Measurements from ENCODE around the gene BCDIN3D.

BCDIN3D gene

DNA sequence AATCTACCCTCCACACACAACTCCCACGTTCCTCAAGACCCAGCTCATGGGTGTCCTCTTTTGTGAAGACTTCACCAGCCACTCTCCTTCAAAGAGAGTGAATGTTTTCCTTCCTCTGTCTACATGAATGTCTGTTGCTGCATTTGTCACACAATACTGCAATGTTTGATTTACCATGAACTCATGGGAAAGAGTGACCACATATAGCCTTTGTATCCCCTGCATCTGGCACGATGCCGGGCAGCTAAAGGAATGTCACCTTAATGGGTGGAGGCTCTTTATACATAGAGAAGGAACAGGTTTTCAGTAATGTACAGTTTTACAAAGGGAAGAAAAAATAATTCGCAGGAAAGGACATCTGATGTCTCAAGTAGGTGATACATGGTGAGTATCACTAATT lies 12.1 kb upstream of the BCDIN3D start:
- DNase-seq = no peak

DNA sequence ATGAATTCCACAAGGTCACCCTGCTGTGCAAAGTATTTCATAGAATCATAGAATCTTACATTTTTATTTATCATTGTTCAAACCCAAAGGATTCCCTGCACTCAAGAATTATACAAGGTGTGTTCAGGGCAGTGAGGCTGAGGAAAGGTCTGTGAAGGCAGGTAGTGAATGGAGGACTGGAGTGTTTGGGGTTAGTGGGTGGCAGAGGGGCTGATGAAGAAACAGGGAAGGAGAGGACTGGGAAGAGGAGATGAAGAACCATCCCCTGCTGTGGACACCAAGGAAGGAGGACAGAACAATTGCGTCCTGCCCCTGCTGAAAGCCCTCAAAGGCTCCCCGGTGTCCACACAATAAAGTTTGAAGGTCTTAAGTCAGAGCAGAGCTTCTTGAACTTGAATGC lies 10.8 kb upstream of the BCDIN3D start:
- no peak for DNase-seq

DNA sequence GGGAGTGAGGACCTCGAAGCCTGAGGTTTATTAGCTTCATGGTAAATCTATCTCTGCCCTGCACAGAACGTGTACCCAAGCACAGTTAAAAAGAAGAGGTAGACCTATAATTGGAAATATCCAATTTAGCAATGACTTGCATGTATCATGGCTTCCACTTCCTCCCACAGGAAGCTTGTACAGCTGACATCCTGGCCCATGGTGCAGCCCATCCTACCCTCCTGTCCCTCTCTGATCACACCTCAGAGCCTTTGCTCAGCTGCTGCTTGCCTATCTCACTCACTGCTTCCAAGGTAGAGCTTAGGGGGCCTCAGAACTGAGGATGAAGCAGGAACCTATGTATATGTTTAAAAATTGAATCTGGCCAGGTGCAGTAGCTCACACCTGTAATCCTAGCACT lies 4.3 kb upstream of the BCDIN3D start:
- DNase-seq = no peak

DNA sequence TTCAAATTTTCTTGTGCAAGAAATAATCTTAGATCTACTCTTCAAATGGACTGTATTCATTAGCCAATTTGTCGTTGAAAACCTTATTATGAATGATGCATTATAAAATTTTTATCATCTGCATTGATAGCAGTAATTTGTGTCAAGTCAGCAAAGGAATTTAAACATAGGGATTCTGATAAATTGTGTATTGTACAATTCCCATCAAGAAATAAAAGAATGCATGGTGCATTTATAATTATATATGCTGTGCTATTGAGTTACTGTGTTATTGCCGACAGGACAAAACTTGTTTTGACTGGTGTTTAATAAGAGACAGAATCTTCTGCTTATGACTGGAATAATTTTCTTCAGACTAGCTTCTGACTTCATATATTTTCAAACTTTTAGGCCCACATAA lies 3.1 kb upstream of the BCDIN3D start:
- DNase-seq = no peak

DNA sequence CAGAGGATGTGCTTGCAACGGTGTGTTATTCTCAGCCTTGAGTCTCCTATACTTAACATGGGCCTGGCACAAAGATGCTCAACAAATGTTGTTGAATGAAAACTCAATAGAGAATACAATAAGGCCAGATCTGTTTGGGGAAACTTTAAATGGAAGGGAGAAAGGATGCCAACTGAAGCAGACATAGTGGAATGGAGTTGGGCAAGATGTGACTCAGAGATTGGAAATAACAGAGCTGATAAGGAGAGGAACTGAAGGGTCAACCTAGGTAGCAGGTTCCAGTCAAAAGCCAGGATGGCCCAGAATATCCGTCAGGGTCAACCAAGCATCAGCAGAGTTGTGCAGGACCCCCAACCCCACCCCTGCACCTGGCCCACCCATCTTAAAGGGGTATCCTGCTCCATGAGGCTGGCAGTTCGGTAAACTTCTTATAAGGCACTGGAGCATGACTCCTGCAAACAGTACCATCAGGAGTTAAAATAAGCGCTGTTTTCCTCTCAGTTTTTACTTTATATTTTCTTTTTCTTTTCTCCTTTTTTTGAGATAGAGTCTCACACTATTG lies 1.1 kb upstream of the BCDIN3D start:
- DNase-seq = no peak

DNA sequence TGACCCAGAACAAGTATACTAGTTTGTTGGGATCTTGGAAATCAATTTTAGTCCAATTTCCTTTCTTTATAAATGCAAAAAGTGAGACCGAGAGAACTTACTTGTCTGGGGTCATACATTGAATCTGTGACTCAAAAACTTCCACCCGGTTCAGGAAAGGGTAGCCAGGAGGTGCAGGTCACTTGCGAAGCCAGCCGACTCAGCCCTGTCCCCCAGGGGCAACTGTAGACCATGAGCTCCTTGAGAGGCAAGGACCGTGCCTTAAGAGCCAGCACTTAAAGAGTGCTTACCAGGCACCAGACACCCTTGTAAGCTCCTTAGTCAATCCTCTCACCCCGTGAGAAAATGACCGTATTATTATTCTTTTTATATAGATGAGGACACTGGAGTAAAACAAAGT lies 505 bp upstream of the BCDIN3D start:
- DNase-seq = no peak

DNA sequence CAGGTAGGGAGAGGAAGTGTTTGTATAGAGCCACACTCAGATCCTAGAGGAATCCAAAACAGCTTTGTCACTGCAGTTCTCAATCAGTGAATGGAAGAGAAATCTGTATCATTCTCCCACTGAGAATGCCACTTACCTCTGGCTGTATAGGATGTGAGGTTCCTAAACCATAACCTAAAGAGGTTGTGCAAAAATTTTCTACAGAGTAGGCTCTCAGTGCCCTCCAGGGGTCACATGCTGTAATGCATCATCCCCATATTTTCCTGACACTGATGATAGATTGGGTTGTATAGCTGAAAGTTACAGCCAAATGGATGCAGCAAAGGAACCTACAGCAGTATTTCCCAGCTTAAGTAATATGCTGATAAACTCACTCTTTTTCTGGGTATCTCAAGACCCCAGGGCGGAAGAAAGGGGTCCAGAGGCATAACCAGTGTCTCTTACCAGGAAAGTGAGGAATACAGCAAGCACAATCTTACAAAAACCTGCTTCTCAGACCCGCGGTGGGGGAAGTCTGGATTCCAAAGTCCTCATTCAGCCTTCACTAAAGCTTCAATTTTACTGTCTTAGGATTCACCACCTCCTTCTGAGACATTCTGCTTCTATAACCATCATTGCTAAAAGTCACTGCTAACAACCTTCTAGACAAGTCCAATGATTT lies 3.8 kb downstream of the BCDIN3D start:
- DNase-seq = peak; percentile 36

DNA sequence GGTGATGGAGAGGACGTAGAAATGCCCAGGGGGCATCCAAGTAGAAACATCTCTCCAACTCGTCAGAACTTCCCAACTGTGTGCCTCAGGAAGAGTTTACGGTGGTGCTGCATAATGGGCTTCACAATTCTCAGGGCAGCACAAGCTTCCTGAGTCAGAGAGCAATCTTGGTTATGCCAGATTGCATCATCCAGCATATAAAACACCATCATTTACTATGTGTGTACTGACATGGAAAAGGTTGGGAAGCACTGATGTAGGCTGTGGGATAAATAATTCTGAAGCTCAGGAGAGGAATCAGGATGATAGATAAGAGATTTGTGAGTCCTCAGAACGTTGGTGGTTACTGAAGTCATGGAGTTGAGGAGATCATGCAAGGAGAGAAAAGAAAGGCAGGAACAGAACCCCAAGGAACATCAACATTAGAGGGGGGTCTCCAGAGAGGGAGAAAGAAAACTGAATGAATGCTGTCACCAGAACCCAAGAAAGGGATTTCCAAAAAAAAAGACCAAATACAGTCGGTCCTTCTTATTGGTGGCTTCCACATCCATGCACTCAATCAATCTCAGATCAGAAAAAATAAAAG lies 10.0 kb downstream of the BCDIN3D start:
- no peak for DNase-seq

DNA sequence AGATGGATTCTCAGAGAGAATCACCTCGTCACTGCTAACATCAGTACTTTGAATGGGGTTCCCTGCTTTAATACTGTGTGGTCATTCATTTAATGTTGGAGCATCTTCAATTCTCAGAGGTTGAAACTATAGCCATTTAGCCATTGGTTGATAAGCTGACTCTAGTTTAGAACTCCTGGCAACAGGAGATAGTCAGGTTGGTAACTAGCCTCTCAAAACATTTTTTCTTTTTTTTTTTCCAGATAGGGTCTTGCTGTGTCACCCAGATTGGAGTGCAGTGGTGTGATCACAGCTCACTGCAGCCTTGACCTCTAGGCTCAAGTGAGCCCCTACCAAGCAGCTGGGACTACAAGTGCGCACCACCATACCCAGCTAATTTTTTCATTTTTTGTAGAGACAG lies 11.2 kb downstream of the BCDIN3D start:
- DNase-seq = no peak

DNA sequence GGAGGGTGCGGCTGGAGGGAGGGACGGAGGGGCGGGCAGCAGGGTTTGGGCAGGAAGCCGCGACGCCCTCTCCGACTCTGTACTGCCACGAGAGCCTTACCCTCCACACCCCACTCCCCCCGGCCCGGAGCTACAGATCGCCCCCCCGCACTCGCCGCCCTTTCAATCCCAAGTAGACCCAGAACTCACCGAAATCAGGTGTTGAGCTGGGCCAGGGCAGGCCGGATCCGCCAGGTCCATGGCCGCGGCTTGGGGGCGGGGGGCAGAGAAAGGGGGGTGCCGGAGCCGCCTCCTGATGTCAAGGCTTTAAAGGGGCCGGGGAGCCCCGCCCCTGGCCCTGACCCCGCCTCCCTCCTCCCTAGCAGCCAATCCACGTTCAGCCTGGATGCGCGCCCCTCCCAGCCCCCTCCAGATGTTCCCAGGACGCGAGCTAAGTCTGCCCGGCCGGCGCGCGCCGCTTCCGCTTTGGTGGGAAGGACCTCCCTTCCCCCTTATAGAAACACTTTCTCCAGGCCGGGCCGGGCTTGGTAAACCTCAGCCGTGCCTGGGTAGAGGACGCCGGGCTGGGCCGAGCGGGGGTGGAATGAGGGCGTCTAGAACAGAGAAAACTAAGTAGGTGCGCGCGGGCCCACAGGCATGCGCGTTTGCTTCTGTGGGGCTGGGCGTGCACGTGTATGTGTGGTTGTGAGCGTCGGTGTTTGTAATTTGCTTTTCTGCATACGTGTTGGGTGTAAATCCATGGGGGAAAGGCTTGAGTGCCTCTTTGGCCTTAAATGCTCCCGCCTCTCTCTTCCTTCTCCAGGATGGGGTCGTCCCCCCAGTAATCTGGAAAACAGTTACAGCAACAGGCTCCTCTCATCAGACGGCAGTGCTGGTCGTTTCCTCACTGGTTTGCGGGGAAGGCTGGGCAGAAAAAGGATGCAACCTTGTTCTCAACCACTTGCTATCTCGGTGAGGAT lies 14.5 kb downstream of the BCDIN3D start, which contains the start of gene NCKAP5L:
TSS of gene NCKAP5L (minus strand) at position 281 of the 959 bp plus-strand sequence. CDS start 24,369 bp downstream, outside the sequence.
- peak; percentile 93 for DNase-seq

DNA sequence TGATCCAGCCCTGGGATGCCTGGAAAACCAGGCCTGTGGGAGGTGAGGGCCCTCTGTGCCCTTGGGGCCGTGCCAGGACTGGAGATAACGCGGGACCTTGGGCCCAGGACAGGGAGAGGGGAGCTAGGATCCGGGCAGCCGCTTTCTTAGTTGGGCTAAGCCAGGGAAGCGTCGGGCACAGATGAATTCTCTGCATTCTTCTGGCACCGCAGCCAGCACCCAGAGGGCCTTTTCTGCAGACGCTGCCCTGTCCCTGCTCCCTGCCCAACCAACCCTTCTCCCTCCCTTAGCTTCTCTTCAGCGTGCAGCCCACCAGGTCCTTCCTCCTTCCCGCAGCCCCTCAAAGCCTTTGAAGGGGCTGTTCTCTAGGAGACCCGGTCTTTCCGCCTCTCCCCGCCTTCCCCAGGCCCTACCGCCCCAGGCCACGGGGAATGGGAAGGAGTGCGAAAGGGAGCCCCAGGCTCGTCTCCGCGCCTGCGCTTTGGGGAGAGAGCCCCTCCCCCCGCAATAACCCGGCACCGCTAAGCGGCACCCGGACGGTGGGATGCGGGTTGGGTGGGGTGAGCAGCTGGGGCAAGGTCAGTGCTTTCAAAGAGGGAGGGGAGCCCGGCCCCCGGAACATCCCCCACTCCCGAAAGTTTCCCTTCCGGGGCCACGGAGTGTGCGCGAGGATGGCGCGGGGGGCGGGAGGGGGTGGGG lies 15.4 kb downstream of the BCDIN3D start:
- no peak for DNase-seq

DNA sequence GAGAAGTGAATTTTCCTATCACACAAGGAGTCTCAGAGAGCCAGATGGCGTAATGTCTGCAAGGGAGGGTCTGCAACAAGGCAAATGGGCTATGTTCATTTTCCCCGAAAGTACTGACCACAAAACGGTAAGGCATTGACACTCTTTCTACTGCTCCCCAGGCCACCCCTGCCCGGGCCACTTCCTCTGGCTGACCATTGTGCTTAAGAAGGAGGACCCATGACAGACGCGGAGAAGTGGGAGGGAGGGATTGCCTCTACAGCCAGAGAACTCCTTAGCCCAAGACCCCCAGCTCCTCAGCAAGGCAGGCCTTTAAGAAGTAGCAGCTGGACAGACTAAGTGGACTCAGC lies 15.9 kb downstream of the BCDIN3D start:
- DNase-seq = no peak

DNA sequence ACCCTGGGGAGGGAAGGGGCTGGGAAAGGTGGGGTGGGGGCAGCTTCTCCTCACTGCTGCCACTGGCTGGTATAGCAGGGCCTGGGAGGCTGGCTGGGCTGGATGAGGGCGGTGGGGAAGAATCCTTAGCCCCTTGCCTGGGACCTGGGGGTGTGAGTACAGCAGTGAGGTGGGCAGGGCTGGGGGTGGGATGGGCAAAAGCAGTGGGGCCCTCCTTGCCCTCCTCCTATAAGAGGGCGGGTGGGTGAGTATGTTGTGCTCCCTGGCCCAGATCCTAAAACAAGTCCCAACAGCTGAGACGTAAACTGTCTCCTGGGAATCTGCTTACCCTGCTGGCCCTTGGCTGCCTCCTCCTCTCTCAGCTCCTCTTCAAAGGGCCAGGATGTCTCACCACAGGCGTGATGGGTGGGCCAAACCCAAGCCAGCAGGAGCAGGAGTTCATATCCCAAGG lies 16.9 kb downstream of the BCDIN3D start:
- DNase-seq = no peak

DNA sequence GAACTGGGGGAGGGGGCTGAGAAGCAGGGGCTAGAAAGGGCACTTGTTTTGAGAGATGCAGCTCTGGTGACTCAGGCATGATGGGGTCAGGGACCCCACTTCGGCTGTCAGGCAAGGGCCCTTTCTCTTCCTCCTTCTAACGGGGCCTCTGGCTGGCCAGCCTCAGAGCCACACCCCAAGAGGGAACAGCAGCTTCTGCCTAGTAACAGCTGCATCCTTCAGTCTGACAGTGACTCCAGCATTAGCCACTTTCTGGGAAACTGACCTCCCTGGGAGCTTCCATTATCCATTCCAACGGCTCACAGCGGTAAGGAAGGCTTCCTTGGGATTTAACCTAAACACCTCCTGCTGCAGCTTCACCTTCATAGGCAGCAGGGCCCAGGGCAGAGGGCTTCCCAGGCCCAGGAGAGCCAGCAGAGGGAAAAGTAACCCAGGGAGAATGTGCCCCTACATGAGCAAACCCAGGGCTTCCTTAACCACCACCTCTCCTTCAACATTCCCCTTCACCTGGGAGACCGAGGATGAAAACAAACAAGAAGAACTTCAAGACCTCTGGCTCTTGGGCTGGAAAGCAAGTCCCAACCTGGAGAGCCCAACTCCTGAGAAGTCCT lies 17.4 kb downstream of the BCDIN3D start:
- peak; percentile 51 for DNase-seq

DNA sequence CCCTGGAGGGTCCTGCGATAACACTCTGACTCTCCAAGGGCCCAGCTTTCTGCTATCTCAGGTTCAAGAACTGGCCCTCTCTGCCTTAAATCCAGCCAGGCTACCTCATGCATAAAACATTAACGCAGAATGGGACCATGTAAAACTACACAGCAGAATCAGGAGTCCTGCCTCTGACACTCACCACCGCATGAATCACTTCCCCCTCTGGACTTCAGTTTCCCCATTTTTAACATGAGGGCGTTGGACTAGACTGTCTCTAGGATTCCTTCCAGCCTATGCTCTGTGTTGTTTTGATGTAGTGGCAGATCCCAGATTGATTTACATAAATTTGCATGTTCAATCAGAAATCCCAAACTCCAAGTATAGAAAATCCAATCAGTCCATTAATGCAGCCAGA lies 18.0 kb downstream of the BCDIN3D start:
- peak; percentile 44 for DNase-seq

DNA sequence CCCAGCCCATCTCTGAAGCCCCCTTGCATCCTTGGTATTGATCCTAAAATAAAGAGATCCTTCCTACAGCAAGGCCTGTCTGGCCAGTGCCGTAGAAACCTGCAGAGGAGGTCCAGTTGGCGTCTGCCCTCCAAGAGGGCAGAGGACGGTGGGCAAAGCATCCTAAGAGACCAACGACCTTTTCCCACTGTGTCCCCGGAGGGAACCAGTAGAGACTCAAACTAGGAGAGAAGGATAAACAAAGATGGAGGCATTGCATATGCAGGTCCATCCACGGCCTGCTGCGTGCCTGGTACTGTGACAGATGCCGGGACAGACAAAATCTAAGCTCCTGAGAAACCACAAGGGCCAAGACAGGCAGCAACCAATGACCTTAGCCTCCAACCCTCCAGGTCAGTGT lies 18.5 kb downstream of the BCDIN3D start:
- DNase-seq = no peak

DNA sequence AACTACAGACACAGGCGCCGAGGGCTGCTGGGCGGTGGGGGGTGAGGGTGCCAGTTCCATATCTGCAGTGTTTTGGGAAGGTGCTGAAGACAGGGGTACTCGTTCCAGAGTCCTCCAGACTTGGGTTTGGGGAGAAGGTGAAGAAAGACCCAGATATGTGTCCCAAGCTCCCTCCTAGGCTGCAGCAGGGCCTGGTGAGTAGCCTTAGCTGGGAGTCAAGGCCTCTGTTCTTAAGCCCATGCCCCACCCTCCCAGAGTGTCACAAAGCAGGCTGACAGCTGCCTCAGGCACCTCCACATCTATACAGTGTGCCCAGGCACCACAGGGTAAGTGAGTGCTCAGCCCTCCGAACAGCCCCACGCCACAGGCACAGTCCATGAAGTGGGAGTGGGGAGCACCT lies 19.0 kb downstream of the BCDIN3D start:
- DNase-seq = no peak

DNA sequence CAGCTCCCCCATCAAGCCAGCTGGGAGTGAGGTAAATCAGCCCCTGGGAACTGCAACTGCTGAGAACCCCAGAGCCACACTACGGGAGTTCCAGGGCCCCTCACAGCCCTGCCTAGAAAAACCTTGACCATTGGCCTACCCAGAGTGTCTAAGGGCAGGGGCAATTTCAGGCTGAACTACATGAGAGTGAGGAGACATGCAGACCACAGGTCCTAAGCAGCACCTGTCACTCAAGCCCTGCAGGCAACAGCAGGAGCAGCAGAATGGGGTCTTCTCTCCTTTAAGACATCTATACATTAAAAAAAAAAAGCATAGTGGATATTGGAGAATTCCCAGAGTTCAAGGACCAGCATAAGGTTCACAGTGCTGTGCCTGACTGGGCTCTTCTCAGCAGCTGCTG lies 19.6 kb downstream of the BCDIN3D start:
- DNase-seq = no peak

DNA sequence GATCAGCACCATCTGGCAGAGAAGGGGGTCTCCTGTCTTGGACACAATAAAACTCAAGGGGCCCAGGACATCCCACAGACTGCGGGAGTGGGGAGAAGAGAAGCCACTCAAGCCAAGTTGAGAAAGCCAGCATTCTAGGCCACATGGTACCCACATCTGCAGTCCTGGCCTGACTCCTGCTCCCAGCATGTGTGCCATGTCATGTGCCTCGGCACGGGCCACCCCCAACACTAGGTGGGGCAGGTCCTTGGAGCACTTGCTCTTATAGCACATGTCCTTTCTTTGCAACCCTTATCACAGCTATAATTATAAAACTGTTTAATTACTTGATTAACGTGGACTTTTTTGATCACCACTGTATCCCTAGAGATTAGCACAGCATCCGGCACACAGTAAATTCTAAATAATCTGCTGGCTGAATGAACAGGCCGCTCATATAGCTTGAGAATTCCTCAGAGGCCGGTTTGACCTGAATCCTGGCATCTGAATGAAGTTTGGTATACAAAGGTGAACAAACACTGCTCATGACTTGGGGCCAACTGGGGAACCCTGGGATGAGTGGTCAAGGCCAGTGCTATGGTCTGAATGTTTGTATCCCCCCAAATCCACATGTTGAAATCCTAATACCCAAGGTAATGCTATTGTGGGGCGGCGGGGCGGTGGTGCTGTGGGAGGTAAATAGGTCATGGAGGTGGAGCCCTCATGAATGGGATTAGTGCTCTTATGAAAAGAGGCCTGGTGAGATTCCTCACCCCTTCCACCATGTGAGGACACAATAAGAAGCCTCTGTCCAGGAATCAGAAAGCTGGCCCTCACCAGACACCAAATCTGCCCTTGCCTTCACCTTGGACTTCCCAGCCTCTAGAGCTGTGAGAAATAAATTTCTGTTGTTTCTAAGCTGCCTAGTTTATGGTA lies 21.3 kb downstream of the BCDIN3D start:
- DNase-seq = no peak

DNA sequence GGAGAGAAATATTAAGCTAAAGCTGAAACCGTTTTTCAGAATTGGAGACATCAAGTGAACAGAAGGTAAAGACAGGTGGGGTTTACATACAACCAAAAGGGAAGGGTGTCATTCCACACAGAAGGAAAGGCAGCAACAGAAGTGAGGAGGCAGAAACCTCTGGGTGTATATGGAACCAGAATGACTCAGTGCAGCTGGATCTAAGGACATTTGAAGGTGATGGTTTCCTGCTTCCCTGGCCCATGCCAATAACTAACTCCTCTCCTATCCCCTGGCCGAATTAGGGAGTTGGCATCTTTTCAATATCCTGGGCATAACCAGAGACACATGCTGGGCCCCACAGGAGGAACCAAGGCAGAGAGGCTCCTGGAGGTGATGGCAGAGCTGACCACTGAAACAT lies 23.1 kb downstream of the BCDIN3D start:
- DNase-seq = no peak

DNA sequence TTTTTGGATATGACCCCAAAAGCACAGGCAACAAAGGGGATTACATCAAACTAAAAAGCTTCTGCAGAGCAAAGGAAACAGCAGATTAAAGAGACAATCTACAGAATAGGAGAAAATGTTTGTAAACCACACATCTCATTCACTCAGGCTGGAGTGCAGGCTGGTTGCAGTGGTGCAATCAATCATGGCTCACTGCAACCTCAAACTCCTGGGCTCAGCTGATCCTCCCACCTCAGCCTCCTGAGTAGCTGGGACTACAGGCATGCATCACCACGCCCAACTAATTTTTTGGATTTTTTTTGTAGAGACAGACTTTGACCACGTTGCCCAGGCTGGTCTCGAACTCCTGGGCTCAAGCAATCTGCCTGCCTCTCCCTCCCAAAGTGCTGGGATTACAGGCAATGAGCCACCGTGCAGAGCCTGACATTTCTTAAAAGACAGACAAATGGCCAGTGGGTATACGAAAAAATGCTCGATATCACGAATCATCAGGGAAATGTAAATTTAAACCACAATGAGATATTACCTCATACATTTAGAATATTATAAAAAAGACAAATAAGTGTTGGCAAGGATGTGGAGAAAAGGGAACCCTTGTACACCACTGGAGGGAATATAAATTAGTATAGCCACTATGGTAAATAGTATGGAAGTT lies 24.5 kb downstream of the BCDIN3D start:
- DNase-seq = no peak
